ENCODE data around the gene ITGB8. TPM values are rescaled to one million over a fixed set of nuclear protein-coding genes. Genes with fewer than 3 reads are reported as not detected.
"Not testable (repeated sequence)": the region's sequence is repeated elsewhere in the genome, so short reads cannot be mapped to it uniquely, and the experiment has no call there.

ITGB8 gene
- total RNA-seq, 2 donors from 2014 or later, result 0.05 to 0.26 TPM

DNA sequence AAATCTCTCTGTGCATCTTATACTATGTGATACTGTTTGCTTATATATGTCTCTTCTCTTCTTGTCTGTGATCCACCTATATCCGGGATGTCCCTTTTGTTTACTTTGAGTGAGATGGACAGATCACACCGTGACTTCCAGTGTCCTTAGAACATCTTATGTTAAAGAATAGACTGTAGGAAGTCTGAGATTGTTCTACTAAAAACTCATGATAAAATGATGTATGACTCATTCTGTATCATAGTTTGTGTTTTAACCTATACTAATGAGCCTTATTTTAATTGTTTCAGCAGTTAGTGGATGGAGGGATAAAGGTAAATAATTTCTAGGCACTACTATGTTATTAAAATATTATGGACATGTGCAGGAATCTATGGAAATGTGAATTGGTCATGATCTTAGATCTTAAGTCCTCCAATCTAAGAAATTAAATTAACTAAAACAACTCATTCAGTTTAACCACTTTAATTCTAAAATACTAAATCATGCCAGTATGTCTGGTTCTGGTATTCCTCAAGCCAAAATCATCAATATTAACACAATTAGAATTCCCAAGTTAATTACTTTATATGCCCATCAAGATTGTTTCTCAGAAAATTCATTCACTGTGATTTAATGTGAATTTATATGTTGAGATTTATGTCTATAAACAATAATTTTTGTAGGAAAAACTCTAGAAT, 32.0 kb downstream of the ITGB8 start:
- ATAC-seq (replicated peaks), result no peak
- Mint-ChIP-seq H3K9me3 (no peaks in the 10 kb centered on the region), H3K27ac (no peak overlapping the region), H3K36me3 (ENCODE audit: low read depth) (no peaks in the 10 kb centered on the region), H3K27me3 (peaks cover 3% of the 10 kb centered on the region), H3K4me1 (no peaks in the 10 kb centered on the region), H3K4me3 (no peak overlapping the region)

DNA sequence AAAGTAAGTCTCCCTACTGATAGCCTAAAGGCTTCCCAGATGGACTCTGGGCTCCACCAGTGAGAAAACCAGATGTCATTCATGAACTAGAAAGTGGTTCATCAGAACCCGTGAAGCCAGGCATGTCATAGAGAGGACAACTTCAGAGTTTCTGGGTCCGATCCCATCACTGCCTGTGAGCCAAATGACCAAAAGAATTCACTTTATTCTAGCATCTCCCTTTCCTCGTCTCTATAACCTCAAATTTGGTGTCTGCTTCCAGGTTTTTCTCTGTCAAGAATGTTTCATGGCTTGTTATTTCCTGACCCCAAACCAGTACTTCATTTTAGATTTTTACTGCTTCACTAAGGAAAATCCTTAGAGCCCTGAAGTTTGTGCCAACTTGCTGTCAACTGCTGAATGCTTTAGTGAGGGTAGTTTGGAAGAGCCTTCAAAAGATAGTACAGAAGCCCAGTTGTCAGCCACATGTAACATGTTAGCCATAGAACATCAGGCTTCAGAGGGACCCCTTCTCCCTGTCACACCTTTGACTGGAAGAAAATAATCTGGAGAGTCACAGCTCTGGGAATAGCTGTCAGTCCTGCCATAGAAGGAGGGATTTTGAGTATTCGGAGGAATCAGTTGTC, 34.0 kb downstream of the ITGB8 start:
- ATAC-seq (replicated peaks), result no peak
- Mint-ChIP-seq H3K4me1 (no peaks in the 10 kb centered on the region), H3K36me3 (ENCODE audit: low read depth) (no peaks in the 10 kb centered on the region), H3K9me3 (no peaks in the 10 kb centered on the region), H3K27me3 (peaks cover 3% of the 10 kb centered on the region), H3K4me3 (no peak overlapping the region), H3K27ac (no peak overlapping the region)

DNA sequence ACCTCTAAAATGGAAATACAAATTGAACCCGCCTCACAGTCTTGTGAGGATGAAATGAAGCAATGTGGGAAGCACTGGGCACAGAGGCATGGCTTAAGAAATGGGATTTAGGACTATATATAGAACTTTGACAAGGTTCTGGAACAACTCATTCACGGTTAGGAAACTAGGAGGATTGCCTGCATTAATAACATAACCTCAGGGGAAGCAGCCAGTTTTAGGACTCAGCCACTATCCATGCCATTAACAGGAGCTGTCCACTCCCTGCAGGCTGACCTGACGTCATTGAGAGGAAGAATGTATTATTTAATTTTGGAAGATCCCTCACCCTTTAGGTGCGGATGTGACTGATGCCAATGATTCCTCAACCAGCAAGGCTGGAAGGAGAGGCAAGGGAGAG, 34.8 kb downstream of the ITGB8 start:
- no peak for ATAC-seq (replicated peaks)
- Mint-ChIP-seq H3K36me3 (ENCODE audit: low read depth) (no peaks in the 10 kb centered on the region), H3K27ac (no peak overlapping the region), H3K4me1 (no peaks in the 10 kb centered on the region), H3K9me3 (no peaks in the 10 kb centered on the region), H3K27me3 (peaks cover 3% of the 10 kb centered on the region), H3K4me3 (no peak overlapping the region)

DNA sequence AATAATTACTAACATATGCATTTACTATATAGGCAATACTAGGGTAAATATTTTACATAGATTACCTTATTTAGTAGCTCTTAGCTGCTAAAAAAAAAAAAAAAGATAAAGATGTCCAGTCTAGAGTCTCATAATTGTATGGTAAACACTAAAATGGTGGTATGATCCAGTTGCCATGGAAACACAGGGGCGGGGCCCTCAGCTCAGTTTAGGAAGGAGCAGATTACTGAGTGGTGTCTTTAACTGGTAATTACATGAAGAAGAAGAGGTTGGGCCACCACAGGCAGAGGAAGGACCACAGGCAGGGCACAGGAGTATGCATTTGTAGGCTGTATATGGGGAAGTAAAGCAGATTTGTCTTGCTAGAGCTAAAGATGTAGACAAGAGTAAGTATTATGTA, 43.7 kb downstream of the ITGB8 start:
- ATAC-seq (replicated peaks), result no peak
- Mint-ChIP-seq H3K36me3 (ENCODE audit: low read depth) (no peaks in the 10 kb centered on the region), H3K4me3 (no peak overlapping the region), H3K27ac (no peak overlapping the region), H3K4me1 (no peaks in the 10 kb centered on the region), H3K9me3 (peaks cover 4% of the 10 kb centered on the region), H3K27me3 (no peaks in the 10 kb centered on the region)

DNA sequence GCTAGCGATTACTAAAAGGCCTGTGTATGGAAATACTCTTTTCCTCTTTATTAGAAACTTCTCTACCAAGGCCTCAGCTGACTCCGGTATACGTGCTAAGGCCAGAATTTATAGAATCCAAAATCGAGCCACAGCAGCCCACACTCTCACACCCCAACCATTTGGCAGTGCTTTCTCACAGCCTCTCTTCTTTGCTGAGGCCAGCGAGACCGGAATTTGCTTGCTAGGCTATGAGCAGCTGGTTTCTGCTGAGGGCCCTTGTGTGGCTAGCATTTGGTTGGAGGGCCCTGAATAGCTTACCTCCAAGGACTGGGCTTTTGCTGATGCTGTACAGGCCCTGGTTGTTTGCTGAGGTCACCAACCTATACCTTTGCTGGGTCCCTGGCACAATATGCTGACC, 46.1 kb downstream of the ITGB8 start:
- no peaks in the 10 kb centered on the region for H3K4me1 Mint-ChIP-seq
- H3K27ac Mint-ChIP-seq, result no peak overlapping the region
- no peak overlapping the region for H3K4me3 Mint-ChIP-seq
- H3K27me3 Mint-ChIP-seq, result no peaks in the 10 kb centered on the region
- H3K9me3 Mint-ChIP-seq, result peaks cover 4% of the 10 kb centered on the region
- ATAC-seq (replicated peaks), result no peak
- no peaks in the 10 kb centered on the region for H3K36me3 Mint-ChIP-seq (ENCODE audit: low read depth)

DNA sequence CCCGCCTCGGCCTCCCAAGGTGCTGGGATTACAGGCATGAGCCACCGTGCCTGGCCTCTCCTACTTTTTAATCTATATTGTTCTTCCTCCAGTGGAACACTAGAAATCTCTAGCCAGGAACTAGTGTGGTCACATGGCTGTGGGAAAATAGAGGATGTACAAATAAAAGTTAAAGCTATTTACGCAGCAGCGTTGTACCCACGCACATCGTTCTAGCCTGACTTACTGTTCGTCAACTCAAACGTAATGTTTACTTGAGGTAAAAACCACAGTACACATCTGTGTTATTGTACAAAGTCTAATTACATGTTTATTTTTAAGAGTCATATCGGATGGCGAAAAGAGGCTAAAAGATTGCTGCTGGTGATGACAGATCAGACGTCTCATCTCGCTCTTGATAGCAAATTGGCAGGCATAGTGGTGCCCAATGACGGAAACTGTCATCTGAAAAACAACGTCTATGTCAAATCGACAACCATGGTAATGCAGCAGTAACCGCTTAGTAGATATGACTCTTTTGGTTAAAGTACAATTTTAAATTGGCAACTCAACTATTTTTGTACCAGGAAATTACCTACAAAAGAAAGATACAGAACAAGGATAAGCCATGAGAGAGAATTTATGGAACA, 50.8 kb downstream of the ITGB8 start:
- no peaks in the 10 kb centered on the region for H3K4me1 Mint-ChIP-seq
- no peaks in the 10 kb centered on the region for H3K36me3 Mint-ChIP-seq (ENCODE audit: low read depth)
- no peak overlapping the region for H3K4me3 Mint-ChIP-seq
- no peak overlapping the region for H3K27ac Mint-ChIP-seq
- H3K9me3 Mint-ChIP-seq, result no peaks in the 10 kb centered on the region
- ATAC-seq (replicated peaks), result no peak
- no peaks in the 10 kb centered on the region for H3K27me3 Mint-ChIP-seq

DNA sequence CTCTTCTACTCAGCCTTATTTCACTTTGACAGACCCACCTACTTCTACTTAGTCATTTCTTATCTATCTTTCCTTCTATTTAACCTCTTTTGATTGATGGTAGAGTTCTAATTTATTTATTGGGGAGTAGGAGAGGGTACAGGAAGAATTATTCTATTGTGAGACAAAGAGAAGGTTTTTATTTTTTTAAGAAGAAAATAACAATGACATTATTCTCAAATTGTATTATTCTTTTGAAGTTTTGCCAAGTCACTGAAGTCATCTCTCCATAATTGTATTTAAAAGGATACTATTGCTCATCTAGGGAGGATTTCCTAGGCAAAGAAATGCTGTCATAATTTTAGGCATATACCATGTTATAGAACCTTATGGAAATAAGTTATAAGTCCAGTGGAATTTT, 52.7 kb downstream of the ITGB8 start:
- H3K36me3 Mint-ChIP-seq (ENCODE audit: low read depth), result no peaks in the 10 kb centered on the region
- no peak for ATAC-seq (replicated peaks)
- no peaks in the 10 kb centered on the region for H3K9me3 Mint-ChIP-seq
- no peak overlapping the region for H3K27ac Mint-ChIP-seq
- no peak overlapping the region for H3K4me3 Mint-ChIP-seq
- no peaks in the 10 kb centered on the region for H3K4me1 Mint-ChIP-seq
- no peaks in the 10 kb centered on the region for H3K27me3 Mint-ChIP-seq

DNA sequence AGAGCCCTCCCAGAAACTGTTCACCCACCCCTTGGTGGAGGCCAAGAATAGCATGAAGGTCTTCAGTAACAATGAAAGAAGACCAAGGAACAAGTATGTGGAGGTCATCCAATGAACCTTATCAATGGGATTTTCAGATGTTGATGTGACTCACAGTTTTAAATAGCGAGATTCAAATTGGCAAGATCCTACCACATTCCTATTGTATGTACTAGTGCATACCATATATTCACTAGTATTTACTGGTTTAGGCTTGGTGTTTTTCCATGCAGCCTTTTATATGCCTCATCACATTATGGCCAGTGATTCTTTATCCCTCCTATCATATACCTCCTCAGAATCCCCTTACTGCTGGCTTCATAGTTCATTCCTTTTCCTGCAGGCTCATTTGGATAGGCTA, 54.4 kb downstream of the ITGB8 start:
- ATAC-seq (replicated peaks), result no peak
- Mint-ChIP-seq H3K4me3 (no peak overlapping the region), H3K27ac (no peak overlapping the region), H3K27me3 (no peaks in the 10 kb centered on the region), H3K36me3 (ENCODE audit: low read depth) (no peaks in the 10 kb centered on the region), H3K9me3 (no peaks in the 10 kb centered on the region), H3K4me1 (no peaks in the 10 kb centered on the region)

DNA sequence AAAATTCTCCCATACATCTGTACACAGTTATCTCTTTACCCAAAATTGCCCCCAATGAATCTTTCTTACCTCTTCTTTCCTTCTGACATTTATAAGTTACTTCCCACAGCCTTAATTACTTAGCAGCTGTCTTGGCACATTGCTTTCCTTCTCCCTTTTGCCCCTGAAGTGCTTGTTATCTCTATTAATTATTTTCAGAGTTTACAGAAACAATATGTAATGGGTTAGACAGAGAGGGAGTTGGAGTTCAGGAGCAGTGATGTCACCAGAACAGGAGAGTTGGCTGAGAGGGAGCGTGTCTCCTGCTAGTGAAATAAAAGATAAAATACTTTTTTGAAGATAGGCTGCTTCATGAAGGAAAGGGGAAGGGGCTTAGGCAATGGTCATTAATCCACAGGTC, 57.4 kb downstream of the ITGB8 start:
- H3K9me3 Mint-ChIP-seq, result no peaks in the 10 kb centered on the region
- ATAC-seq (replicated peaks), result no peak
- H3K27ac Mint-ChIP-seq, result no peak overlapping the region
- H3K36me3 Mint-ChIP-seq (ENCODE audit: low read depth), result no peaks in the 10 kb centered on the region
- no peaks in the 10 kb centered on the region for H3K4me1 Mint-ChIP-seq
- no peaks in the 10 kb centered on the region for H3K27me3 Mint-ChIP-seq
- no peak overlapping the region for H3K4me3 Mint-ChIP-seq

DNA sequence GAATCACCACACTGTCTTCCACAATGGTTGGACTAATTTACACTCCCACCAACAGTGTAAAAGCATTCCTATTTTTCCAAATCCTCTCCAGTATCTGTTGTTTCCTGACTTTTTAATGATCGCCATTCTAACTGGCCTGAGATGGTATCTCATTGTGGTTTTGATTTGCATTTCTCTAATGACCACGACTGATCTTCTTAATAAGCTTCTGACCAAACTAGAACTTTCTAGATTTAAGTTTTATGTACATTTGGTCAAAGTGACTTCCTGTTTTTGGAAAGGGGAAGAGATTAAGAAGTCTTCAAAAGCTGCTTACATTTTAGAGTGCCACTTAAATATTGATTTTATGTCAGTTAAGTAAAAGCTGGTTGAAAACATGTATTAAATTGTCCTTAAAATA, 58.5 kb downstream of the ITGB8 start:
- H3K27me3 Mint-ChIP-seq; ATAC-seq (replicated peaks); H3K9me3 Mint-ChIP-seq; H3K27ac Mint-ChIP-seq; H3K4me3 Mint-ChIP-seq; H3K4me1 Mint-ChIP-seq; H3K36me3 Mint-ChIP-seq (ENCODE audit: low read depth): not testable (repeated sequence)

DNA sequence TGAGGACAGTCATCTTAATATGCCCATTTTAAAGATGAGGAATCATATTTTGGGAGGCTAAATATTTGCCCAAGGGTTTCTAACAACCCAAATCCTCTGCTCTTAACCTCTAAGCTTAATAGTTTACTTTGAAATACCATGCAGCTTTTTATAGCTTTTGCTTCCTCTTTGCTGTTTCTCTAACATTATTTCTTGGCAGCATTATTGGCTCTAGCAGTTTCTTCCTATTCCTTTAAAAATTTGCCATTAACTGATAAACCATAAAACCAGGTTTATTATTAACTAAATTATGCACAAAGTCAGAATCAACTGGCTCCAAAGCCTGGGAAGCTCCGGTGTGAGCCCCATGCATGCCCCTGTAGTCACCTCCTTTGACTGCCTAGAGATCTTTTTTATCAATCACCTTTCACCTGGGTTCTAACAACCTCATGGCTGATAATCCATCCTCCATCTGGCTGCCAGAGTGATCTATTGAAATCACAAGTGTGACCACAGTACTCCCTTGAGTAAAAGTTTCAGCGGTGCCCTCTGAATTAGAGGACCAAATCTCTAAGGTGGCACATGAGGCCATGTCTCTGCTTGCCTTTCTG, 62.4 kb downstream of the ITGB8 start:
- Mint-ChIP-seq H3K27me3 (no peaks in the 10 kb centered on the region), H3K36me3 (ENCODE audit: low read depth) (no peaks in the 10 kb centered on the region), H3K27ac (no peak overlapping the region), H3K4me3 (no peak overlapping the region), H3K9me3 (no peaks in the 10 kb centered on the region), H3K4me1 (no peaks in the 10 kb centered on the region)
- ATAC-seq (replicated peaks), result no peak

DNA sequence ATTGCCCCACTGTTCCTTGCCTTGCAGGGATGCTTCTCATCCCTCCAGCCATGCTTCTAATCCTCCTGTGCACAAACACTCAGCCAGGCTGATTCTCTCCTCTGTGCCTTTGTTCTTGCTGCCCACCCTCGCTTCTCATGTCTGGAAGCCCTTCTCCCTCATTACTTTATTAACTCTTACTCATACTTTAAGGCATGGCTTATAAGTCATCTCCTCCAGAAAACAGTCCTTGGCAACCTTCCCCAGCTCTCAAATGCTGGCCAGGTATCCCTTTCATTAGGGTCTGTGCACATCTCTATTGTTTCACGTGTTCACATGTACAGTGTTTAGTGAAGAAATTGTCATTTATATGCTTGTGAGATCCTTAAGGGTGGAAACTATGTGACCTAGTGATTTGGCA, 62.9 kb downstream of the ITGB8 start:
- no peak for ATAC-seq (replicated peaks)
- Mint-ChIP-seq H3K27ac (no peak overlapping the region), H3K4me1 (no peaks in the 10 kb centered on the region), H3K4me3 (no peak overlapping the region), H3K36me3 (ENCODE audit: low read depth) (no peaks in the 10 kb centered on the region), H3K27me3 (no peaks in the 10 kb centered on the region), H3K9me3 (no peaks in the 10 kb centered on the region)

DNA sequence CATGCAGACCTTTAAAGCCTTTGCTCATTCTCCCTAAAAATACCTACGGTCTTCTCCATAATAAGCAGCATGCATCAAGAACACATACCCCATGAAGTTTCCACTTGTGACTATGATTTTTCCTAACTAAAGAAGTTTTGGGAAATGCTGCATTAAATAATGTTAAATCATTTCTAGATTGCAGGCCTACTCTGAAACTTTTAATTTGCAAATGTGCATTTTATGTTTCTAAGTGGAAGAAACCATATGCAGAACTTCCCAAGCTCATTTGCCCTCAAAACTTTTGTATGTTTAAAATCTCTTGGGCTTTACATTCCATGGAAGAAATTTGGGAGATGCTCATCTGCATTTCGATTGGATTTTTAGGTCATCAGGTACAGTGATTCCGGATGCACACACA, 63.6 kb downstream of the ITGB8 start:
- ATAC-seq (replicated peaks), result no peak
- no peaks in the 10 kb centered on the region for H3K27me3 Mint-ChIP-seq
- H3K9me3 Mint-ChIP-seq, result no peaks in the 10 kb centered on the region
- H3K27ac Mint-ChIP-seq, result no peak overlapping the region
- no peak overlapping the region for H3K4me3 Mint-ChIP-seq
- H3K4me1 Mint-ChIP-seq, result no peaks in the 10 kb centered on the region
- H3K36me3 Mint-ChIP-seq (ENCODE audit: low read depth), result no peaks in the 10 kb centered on the region

DNA sequence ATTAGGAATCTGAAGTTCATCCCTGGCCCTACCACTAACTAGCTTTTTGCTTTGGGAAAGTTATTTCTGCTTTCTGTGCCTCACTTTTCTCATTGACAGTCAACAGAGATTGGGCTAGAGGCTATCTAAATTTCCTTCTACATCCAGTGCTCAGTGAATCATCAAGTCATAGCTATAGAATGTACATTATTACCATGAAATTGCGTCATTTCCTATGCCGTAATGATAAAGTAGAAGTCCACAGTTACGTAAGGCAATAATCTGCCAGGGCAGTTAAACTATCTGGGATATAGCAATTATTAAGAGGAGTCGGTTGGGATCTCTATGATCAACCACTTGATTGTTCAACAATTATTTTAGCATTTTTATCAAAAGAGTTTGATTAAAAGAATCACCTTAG, 64.4 kb downstream of the ITGB8 start:
- H3K9me3 Mint-ChIP-seq, result no peaks in the 10 kb centered on the region
- no peak overlapping the region for H3K4me3 Mint-ChIP-seq
- H3K27ac Mint-ChIP-seq, result no peak overlapping the region
- no peaks in the 10 kb centered on the region for H3K4me1 Mint-ChIP-seq
- no peaks in the 10 kb centered on the region for H3K36me3 Mint-ChIP-seq (ENCODE audit: low read depth)
- no peak for ATAC-seq (replicated peaks)
- no peaks in the 10 kb centered on the region for H3K27me3 Mint-ChIP-seq

DNA sequence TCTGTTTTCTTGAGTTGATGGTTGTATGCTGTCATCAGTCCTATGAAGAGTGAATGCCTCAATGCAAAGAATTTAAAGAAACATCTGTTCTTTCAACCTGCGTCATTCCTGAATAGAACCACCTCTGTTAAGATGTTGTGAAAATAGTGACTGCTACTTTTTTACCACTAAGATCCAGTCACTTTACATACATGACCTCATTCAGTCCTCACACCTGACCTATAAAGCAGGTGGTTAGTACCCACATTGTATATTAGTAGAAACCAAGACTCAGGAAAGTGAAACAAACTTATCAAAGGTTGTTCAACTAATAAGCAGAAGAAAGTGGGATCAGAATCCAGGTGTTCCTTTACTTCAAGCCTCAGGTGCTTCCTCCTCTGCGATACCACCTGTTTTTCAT, 64.8 kb downstream of the ITGB8 start:
- Mint-ChIP-seq H3K4me1 (no peaks in the 10 kb centered on the region), H3K4me3 (no peak overlapping the region), H3K27me3 (no peaks in the 10 kb centered on the region), H3K36me3 (ENCODE audit: low read depth) (no peaks in the 10 kb centered on the region), H3K9me3 (no peaks in the 10 kb centered on the region), H3K27ac (no peak overlapping the region)
- no peak for ATAC-seq (replicated peaks)
